Breast epithelium (tissue), 3 donors: ENCODE results near the gene CDK14.

ENCODE experiments used
- CTCF ChIP-seq, 3 donors: fragments of 450-650 bp; IDR thresholded peaks; one replicate each; pipeline ENCODE4 v1.5.1; 2016 to 2017; ENCODE audit warnings: antibody characterized with exemption in 3 of 3, mild to moderate bottlenecking in 3 of 3, moderate library complexity in 3 of 3
- POLR2A ChIP-seq: fragments of 450-650 bp; IDR thresholded peaks from one replicate; pipeline ENCODE4 v1.6.1; 2016; ENCODE audit warnings: antibody characterized with exemption, mild to moderate bottlenecking, moderate library complexity

- no peak for TF ChIP-seq CTCF (IDR thresholded peaks at IDR 0.05)
- no peak for TF ChIP-seq POLR2A
These were observed 544.2 kb downstream of the CDK14 start for GRCh38 chr7:91140286-91140685.
